ENCODE measurements around the gene SLC4A8.

The SLC4A8 gene

GRCh38 chr12:51381226-51382079, 43.2 kb upstream of the SLC4A8 start:
- TF ChIP-seq TAF1 (IDR thresholded peaks at IDR 0.05; ENCODE audit: low read depth), result no peak
- peak; percentile 60 for TF ChIP-seq NFIC (IDR thresholded peaks at IDR 0.05)
- TF ChIP-seq YY1 (IDR thresholded peaks at IDR 0.05; ENCODE audit: low read depth), result no peak
- 0 out of 2 replicates have a peak, but pooled peaks have one; percentile 47 for TF ChIP-seq ZBTB7A (IDR thresholded peaks at IDR 0.05; ENCODE audit: low read depth)
- no peak for TF ChIP-seq REST (IDR thresholded peaks at IDR 0.05; ENCODE audit: low read depth)
- no peak for TF ChIP-seq CREB1 (IDR thresholded peaks at IDR 0.05; ENCODE audit: low read depth)
- TF ChIP-seq USF1 (IDR thresholded peaks at IDR 0.05), result no peak
- TF ChIP-seq, protein P1, sequence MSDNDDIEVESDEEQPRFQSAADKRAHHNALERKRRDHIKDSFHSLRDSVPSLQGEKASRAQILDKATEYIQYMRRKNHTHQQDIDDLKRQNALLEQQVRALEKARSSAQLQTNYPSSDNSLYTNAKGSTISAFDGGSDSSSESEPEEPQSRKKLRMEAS (IDR thresholded peaks at IDR 0.05), result 0 out of 2 replicates have a peak, but pooled peaks have one; percentile 14
- no peak for TF ChIP-seq CEBPB (IDR thresholded peaks at IDR 0.05)
- TF ChIP-seq EP300 (IDR thresholded peaks at IDR 0.05; ENCODE audit: borderline replicate concordance), result no peak
- TF ChIP-seq FOXM1 (IDR thresholded peaks at IDR 0.05; ENCODE audit: borderline replicate concordance, low read depth), result no peak
- no peak for TF ChIP-seq EGR1 (IDR thresholded peaks at IDR 0.05)

DNA sequence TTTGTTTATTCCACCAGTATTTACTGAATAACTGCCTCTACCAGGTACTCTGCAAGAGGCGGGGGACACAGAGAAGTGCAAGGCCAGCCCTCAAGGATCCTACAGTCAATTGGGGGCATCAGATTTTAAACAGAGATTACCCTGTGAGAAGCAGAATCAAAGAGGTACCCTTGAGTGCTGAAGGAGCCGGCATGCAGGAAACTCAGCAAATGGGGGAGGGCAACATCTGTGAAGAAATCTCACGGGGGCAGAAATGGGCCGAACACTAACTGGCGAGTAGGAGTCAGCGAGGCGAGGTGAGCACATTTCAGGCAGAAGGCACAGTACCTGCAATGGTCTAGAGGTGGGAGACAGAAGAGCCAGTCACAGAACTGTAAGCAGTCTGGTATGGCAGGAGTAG, 42.5 kb upstream of the SLC4A8 start:
- TF ChIP-seq, protein P1 (IDR thresholded peaks at IDR 0.05), result no peak
- no peak for TF ChIP-seq NFIC (IDR thresholded peaks at IDR 0.05)
- TF ChIP-seq EGR1 (IDR thresholded peaks at IDR 0.05), result no peak
- TF ChIP-seq TAF1 (IDR thresholded peaks at IDR 0.05; ENCODE audit: low read depth), result no peak
- TF ChIP-seq CREB1 (IDR thresholded peaks at IDR 0.05; ENCODE audit: low read depth), result no peak
- no peak for TF ChIP-seq EP300 (IDR thresholded peaks at IDR 0.05; ENCODE audit: borderline replicate concordance)
- TF ChIP-seq FOXM1 (IDR thresholded peaks at IDR 0.05; ENCODE audit: borderline replicate concordance, low read depth), result no peak
- TF ChIP-seq TCF12 (IDR thresholded peaks at IDR 0.05; ENCODE audit: low read depth), result no peak
- no peak for TF ChIP-seq REST (IDR thresholded peaks at IDR 0.05; ENCODE audit: low read depth)

DNA sequence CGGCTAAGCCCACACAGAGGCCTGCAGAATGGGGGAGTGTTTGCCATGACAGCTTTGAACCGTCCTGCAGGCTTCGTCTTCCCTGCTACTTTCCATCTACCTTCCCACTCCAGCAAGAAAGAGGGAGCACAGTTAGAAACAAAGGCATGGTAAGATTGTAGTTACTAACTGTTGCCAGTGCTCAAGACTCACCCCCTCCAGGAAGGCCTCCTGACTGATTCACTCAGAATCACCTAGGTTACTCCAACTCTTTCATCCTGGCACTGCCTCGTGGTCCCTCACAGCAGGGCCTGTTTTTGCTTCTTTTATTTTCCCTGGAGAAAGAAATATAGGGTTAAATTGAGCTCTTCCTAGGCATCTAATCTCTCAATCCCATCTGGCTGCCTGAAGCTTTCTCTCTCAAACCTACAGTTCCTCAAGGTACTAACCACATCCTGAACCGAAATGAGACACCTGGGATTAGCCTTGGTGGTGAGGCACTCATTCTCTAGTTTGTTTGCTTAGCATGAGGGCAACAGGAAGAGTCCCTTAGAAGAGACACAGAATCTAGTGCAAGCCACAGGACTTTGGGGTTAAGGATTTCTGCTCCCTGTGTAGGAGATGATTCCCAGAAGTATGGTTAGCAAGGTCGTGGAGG, 41.2 kb upstream of the SLC4A8 start:
- TF ChIP-seq ZBTB7A (IDR thresholded peaks at IDR 0.05; ENCODE audit: low read depth) (no peak), FOXM1 (IDR thresholded peaks at IDR 0.05; ENCODE audit: borderline replicate concordance, low read depth) (no peak), YY1 (IDR thresholded peaks at IDR 0.05; ENCODE audit: low read depth) (no peak), REST (IDR thresholded peaks at IDR 0.05; ENCODE audit: low read depth) (no peak), RAD21 (IDR thresholded peaks at IDR 0.05; ENCODE audit: low read depth) (no peak), CREB1 (IDR thresholded peaks at IDR 0.05; ENCODE audit: low read depth) (no peak), CEBPB (IDR thresholded peaks at IDR 0.05) (no peak), USF1 (IDR thresholded peaks at IDR 0.05) (no peak), TEAD4 (IDR thresholded peaks at IDR 0.05) (no peak), NFIC (IDR thresholded peaks at IDR 0.05) (no peak), TCF12 (IDR thresholded peaks at IDR 0.05; ENCODE audit: low read depth) (no peak), EP300 (IDR thresholded peaks at IDR 0.05; ENCODE audit: borderline replicate concordance) (no peak)
- TF ChIP-seq, protein P1 (IDR thresholded peaks at IDR 0.05), result no peak
